Measurements from ENCODE around the gene NLRP1. TPM values are rescaled to one million over a fixed set of nuclear protein-coding genes. Genes with fewer than 3 reads are reported as not detected.

Gene NLRP1
- total RNA-seq, 1 donor from 2014 or later: 48.1 TPM

- no peaks in the 10 kb centered on the region for H3K27me3 ChIP-seq (ENCODE audit: insufficient read depth, low read length)
- FAIRE-seq: no peak
- Mint-ChIP-seq H3K9me3 (ENCODE audit: unreplicated experiment) (no peaks in the 10 kb centered on the region), H3K4me1 (ENCODE audit: low read depth, unreplicated experiment) (peaks cover 24% of the 10 kb centered on the region), H3K27ac (ENCODE audit: unreplicated experiment) (peak overlapping the region; percentile 6), H3K27me3 (ENCODE audit: low read depth, unreplicated experiment) (no peaks in the 10 kb centered on the region), H3K4me3 (ENCODE audit: unreplicated experiment) (peak overlapping the region; percentile 90), H3K36me3 (ENCODE audit: low read depth, unreplicated experiment) (no peaks in the 10 kb centered on the region)
- H3K4me2 ChIP-seq (ENCODE audit: low read length): peak overlapping the region; percentile 98
- no peak overlapping the region for H3K27ac ChIP-seq (ENCODE audit: low read depth, low read length)
- no peaks in the 10 kb centered on the region for H3K9me3 ChIP-seq (ENCODE audit: insufficient read depth, low read depth, low read length)
- no peak overlapping the region for H2AFZ ChIP-seq (ENCODE audit: low read depth, low read length)
- peaks cover 64% of the 10 kb centered on the region for H3K79me2 ChIP-seq (ENCODE audit: insufficient read depth, low read length)
- H3K4me3 ChIP-seq (ENCODE audit: insufficient read depth, low read depth, low read length): peak overlapping the region; percentile 96
- H3K9ac ChIP-seq (ENCODE audit: low read length): peak overlapping the region; percentile 89
- H4K20me1 ChIP-seq (ENCODE audit: insufficient read depth, low read length): peaks cover 46% of the 10 kb centered on the region
- TF ChIP-seq, protein P1, sequence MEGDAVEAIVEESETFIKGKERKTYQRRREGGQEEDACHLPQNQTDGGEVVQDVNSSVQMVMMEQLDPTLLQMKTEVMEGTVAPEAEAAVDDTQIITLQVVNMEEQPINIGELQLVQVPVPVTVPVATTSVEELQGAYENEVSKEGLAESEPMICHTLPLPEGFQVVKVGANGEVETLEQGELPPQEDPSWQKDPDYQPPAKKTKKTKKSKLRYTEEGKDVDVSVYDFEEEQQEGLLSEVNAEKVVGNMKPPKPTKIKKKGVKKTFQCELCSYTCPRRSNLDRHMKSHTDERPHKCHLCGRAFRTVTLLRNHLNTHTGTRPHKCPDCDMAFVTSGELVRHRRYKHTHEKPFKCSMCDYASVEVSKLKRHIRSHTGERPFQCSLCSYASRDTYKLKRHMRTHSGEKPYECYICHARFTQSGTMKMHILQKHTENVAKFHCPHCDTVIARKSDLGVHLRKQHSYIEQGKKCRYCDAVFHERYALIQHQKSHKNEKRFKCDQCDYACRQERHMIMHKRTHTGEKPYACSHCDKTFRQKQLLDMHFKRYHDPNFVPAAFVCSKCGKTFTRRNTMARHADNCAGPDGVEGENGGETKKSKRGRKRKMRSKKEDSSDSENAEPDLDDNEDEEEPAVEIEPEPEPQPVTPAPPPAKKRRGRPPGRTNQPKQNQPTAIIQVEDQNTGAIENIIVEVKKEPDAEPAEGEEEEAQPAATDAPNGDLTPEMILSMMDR (IDR thresholded peaks at IDR 0.05; ENCODE audit: insufficient read depth, low read depth, low read length): no peak
- no peak for TF ChIP-seq EZH2 (IDR thresholded peaks at IDR 0.05; ENCODE audit: insufficient read depth, low read length)
- H3K4me1 ChIP-seq (ENCODE audit: insufficient read depth, low read length): peaks cover 7% of the 10 kb centered on the region
- no peak for DNase-seq (ENCODE audit: low read depth)
- peaks cover 2% of the 10 kb centered on the region for H3K36me3 ChIP-seq (ENCODE audit: insufficient read depth, low read length)
Measured at GRCh38 chr17:5467416-5467815, 116.9 kb downstream of the NLRP1 start.

DNA sequence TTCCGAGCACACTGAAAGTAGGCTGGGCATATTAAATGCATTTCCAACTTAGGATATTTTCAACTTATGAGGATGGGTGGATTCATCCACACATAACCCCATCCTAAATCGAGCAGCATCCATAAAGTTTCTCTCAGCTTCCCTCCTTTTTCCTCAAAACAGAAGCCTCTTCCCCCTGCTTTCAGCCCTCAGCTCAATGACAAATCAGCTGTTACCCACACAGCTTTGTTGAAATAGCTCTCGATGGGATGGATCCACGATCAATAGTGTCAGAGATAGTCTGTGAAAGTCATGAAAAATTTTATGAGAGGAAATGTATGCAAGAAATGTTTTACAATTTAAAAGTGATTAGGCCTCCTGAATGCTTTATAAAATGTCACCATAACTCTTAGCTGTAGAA, 118.0 kb downstream of the NLRP1 start:
- no peak for FAIRE-seq
- H3K27ac Mint-ChIP-seq (ENCODE audit: unreplicated experiment): no peak overlapping the region
- no peak for TF ChIP-seq EZH2 (IDR thresholded peaks at IDR 0.05; ENCODE audit: insufficient read depth, low read length)
- TF ChIP-seq, protein P1 (IDR thresholded peaks at IDR 0.05; ENCODE audit: insufficient read depth, low read depth, low read length): no peak

DNA sequence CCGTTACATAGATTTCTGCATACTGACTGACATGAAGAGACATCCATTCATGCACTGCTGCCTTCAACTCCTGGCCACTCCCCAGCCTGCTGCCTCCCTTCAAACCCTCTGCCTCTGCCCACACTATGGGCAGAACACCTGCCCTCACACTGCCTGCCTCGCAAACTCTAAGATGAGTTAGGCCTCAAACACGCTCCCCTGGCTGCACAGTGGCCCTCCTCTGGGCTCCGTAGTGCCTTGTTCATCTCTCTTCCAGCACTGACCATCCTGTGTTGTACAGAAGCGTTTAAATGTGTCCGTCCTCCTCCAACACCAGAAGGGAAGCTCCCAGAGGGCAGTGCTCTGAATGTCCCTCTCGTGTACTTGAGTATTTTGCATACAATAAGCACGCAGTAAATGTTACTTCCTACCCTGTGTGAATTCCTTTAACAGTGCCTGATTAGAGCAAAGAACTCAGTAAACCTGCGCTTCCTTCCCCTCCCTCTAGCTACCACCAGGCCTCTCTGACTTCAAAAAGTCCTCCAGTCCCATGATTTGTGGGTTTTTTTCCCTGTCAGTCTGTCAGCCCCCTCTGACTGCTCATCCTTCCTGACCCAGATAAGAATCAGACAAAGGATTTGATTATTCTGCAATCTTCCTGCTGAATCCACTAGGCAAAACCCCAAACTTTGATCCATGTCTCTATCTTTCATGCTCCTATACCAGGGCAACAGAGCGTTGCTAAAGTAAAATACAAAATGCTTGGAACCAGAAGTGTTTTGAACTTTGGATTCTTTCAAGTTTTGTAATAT, 119.4 kb downstream of the NLRP1 start:
- no peak overlapping the region for H3K27ac ChIP-seq (ENCODE audit: low read depth, low read length)
- H3K4me2 ChIP-seq (ENCODE audit: low read length): no peak overlapping the region
- peaks cover 50% of the 10 kb centered on the region for H4K20me1 ChIP-seq (ENCODE audit: insufficient read depth, low read length)
- H3K4me3 ChIP-seq (ENCODE audit: insufficient read depth, low read depth, low read length): no peak overlapping the region
- peaks cover 4% of the 10 kb centered on the region for H3K36me3 Mint-ChIP-seq (ENCODE audit: low read depth, unreplicated experiment)
- H3K9me3 ChIP-seq (ENCODE audit: insufficient read depth, low read depth, low read length): no peaks in the 10 kb centered on the region
- no peaks in the 10 kb centered on the region for H3K27me3 Mint-ChIP-seq (ENCODE audit: low read depth, unreplicated experiment)
- no peak overlapping the region for H2AFZ ChIP-seq (ENCODE audit: low read depth, low read length)
- TF ChIP-seq, protein P1 (IDR thresholded peaks at IDR 0.05; ENCODE audit: insufficient read depth, low read depth, low read length): no peak
- TF ChIP-seq EZH2 (IDR thresholded peaks at IDR 0.05; ENCODE audit: insufficient read depth, low read length): no peak
- FAIRE-seq (no peak), DNase-seq (ENCODE audit: low read depth) (no peak)
- peak overlapping the region; percentile 64 for H3K27ac Mint-ChIP-seq (ENCODE audit: unreplicated experiment)
- H3K27me3 ChIP-seq (ENCODE audit: insufficient read depth, low read length): no peaks in the 10 kb centered on the region
- peaks cover 12% of the 10 kb centered on the region for H3K36me3 ChIP-seq (ENCODE audit: insufficient read depth, low read length)
- no peaks in the 10 kb centered on the region for H3K9me3 Mint-ChIP-seq (ENCODE audit: unreplicated experiment)
- H3K9ac ChIP-seq (ENCODE audit: low read length): no peak overlapping the region
- peaks cover 24% of the 10 kb centered on the region for H3K4me1 Mint-ChIP-seq (ENCODE audit: low read depth, unreplicated experiment)
- H3K4me1 ChIP-seq (ENCODE audit: insufficient read depth, low read length): peaks cover 7% of the 10 kb centered on the region
- H3K4me3 Mint-ChIP-seq (ENCODE audit: unreplicated experiment): no peak overlapping the region
- peaks cover 77% of the 10 kb centered on the region for H3K79me2 ChIP-seq (ENCODE audit: insufficient read depth, low read length)

More for the DNA sequence above, 118.0 kb downstream of the NLRP1 start:
- H3K4me1 ChIP-seq (ENCODE audit: insufficient read depth, low read length): peaks cover 7% of the 10 kb centered on the region
- H3K9me3 ChIP-seq (ENCODE audit: insufficient read depth, low read depth, low read length): no peaks in the 10 kb centered on the region
- no peaks in the 10 kb centered on the region for H3K9me3 Mint-ChIP-seq (ENCODE audit: unreplicated experiment)
- H3K27me3 ChIP-seq (ENCODE audit: insufficient read depth, low read length): no peaks in the 10 kb centered on the region
- no peak overlapping the region for H3K4me3 ChIP-seq (ENCODE audit: insufficient read depth, low read depth, low read length)
- no peaks in the 10 kb centered on the region for H3K27me3 Mint-ChIP-seq (ENCODE audit: low read depth, unreplicated experiment)
- no peak overlapping the region for H3K4me3 Mint-ChIP-seq (ENCODE audit: unreplicated experiment)
- peak overlapping the region; percentile 4 for H3K9ac ChIP-seq (ENCODE audit: low read length)
- H3K27ac ChIP-seq (ENCODE audit: low read depth, low read length): no peak overlapping the region
- H3K4me1 Mint-ChIP-seq (ENCODE audit: low read depth, unreplicated experiment): peaks cover 24% of the 10 kb centered on the region
- H4K20me1 ChIP-seq (ENCODE audit: insufficient read depth, low read length): peaks cover 50% of the 10 kb centered on the region
- H3K36me3 ChIP-seq (ENCODE audit: insufficient read depth, low read length): peaks cover 5% of the 10 kb centered on the region
- DNase-seq (ENCODE audit: low read depth): no peak
- no peak overlapping the region for H2AFZ ChIP-seq (ENCODE audit: low read depth, low read length)
- peaks cover 70% of the 10 kb centered on the region for H3K79me2 ChIP-seq (ENCODE audit: insufficient read depth, low read length)
- peaks cover 2% of the 10 kb centered on the region for H3K36me3 Mint-ChIP-seq (ENCODE audit: low read depth, unreplicated experiment)
- H3K4me2 ChIP-seq (ENCODE audit: low read length): peak overlapping the region; percentile 98

Data from astrocyte (in vitro differentiated cells and primary cell).